GM21447 (cell line): ENCODE data around the gene TRMO.

Experiments
- ATAC-seq: cut with Tn5 transposase; IDR thresholded peaks from one replicate; pipeline ENCODE4 v1.9.1; 2021; ENCODE audit not compliant: unreplicated experiment

TRMO gene

DNA sequence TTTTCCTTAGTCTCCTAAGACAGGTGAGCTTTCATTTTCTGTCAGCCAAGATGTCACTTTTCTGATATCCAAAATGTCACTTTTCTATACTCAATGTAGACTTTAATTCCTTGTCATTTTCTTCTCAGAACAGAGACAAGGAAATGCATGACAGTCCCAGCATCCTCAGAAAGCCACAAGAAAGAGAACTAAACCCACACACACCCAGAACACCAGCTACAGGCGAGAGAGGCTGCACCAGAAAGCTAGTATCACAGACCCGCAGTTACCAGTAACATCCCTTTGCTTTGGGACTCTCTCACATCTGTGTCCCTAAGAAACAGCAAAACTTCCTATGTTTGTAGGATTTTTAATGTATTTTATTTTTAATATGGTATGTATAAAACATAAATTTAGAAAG lies 17.1 kb downstream of the TRMO start:
- no peak for ATAC-seq

DNA sequence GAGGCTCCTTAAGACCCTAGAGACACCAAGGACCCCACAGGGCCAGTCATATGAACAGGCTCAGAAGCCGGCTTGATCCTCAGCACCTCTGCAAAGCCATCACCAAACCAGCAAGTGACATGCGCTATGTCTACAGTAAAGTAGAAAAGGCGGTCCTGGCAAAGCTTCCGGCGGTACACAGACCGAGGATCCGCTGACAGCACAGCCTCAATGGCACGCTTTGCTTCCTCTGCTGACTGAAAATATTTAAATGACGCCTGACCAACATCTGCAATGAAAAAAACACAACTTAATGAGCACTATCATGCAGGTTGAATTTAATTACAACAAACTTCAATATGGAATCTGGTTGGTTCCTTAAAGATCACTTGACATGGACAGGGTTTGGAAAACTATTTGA lies 17.6 kb downstream of the TRMO start:
- no peak for ATAC-seq

DNA sequence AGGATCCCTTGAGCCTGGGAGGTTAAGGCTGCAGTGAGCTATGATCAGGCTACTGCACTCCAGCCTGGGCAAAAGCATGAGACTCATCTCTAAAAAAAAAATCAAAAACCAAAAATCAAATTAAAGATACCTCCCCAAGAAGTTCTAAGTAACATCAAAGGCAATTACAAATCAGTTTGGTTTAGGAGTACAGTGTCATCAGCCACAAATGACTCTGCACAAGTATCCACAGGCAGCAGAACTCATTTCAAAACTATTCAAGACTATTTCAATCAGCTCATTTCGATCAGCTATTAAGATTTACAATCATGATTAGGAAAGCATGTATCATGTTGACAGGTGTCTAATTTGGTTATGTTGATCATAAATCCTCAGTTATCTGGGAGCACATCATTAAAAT lies 19.1 kb downstream of the TRMO start:
- no peak for ATAC-seq

DNA sequence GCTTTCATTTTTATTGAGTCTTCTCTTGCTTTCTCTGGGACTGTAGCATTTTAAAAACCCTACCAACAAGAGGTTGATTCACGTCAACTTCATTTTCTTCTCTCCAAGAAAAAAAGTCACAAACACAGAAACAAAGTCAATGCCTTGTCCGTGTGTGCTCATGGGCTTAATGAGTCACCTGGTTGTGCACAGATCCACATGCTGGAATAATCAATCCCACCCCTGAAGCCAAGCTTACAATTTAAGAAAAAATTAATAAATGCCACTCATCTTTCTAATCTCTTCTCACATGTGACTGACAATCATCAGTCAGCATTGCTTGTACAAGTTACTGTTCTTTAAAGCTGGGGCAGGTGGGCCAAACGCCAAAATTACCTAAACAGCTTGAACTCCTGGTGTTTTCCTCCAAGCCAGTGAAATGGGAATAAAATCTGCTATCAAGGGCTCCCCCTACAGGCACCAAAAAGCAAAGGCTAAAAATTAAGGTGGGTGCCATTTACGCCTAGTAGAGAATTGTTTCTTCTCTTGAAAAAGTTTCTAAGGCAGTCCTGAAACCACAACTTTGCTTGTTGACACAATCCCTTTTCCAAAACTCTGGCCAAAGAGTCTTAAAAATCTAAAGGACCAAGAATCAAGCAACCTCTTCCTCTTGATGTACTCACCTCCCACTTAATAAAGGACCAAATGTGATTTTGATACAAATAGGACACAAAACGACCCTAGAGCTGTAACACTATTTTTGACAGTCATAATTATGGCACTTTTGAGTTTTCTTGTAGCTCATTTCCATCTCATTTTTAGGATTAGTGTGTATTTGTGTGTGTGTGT lies 21.3 kb downstream of the TRMO start:
- ATAC-seq, result no peak

DNA sequence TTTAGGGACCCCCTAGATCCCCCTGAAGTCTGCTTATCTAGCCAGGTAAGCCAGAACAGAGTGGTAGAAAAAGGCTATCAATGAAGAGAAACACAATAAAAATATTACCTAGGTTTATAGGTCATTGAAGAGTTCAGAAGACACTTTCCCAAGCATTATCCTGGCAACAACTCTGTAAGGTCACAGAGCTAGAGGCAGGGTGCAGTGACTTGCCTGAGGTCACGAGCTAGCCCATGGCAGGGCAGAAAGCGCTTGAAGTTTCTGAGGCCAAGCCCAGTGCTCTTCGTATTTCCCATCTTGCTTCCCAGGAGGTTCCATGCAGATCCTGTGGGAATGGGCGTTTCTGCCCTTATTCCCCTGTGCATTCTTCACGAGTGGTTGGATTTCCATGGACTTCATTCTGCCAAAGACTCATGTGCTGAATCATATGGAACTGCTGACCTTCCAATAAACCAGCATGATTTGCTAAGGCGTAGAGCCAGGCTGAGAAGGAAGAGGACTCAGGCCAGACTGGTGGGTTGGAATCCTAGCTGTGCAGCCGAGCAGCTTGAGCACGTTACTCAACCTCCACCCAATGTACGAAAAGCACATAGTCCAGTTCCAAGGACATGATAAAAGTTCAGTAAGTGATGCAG lies 22.1 kb downstream of the TRMO start:
- ATAC-seq, result no peak

DNA sequence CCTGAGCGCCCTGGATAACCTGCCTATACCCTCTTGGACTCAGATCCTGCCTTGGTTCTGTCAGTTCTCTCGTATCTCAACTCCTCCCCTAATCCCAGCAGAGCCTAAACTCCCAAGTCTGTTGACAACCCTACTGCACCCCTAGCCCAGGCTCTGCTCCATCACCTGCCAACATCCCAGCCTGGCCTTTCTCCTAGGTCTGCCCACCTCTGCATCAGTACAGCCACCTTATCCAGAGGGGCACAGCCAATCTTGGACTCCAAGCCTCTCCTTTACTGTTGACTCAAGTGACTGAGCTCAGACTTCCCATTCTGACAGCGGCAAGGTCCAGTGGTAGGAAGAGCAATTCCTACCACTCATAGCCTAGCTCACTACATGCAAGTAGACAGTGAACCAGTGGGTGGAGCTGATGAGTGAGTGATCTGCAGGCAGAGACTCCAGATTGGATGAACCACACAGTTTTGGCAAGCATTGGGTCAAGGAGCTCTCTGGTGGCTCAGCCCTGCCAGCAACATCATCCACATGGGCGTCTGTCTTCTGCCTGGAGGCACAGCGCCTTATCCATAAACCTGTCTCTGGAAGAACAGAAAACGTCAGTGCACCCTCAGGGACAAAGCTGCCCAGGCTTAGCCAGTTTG lies 26.5 kb downstream of the TRMO start:
- no peak for ATAC-seq

DNA sequence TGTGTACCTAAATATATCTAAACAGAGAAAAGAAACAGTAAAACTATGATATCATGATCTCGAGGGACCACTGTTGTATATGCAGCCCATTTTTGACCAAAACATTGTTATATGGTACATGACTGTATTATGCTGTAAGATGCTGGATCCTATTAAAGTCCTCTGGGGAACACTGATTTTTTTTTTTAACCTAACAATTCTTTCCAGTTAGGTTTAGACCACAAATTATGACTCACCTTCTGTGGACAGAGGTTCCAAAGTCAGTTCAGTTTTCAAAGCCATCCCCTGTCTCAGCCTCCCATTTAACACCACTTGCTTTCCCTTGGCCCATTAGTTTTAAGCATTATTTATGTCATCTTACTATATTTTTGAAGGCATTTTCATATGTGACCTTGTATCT lies 27.1 kb downstream of the TRMO start:
- ATAC-seq, result no peak

DNA sequence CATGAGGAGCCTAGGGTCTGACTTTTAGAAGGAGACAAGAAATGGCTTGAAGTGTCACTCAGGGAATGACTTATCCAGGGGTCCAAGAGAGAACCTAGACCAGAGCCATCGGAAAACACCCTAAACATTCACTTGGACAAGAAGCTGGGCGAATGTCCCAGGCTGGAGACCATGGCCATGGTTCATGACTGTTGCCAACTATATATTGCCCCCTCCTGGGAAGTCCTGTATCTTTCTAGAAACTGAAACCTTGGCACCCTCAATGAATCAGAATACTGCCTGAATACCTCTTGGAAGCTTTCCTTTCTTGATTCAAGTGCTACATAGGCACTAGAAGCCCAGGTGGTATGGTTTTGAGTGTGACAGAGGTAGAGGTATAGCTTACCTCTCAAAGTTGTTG lies 29.9 kb downstream of the TRMO start:
- ATAC-seq, result no peak

DNA sequence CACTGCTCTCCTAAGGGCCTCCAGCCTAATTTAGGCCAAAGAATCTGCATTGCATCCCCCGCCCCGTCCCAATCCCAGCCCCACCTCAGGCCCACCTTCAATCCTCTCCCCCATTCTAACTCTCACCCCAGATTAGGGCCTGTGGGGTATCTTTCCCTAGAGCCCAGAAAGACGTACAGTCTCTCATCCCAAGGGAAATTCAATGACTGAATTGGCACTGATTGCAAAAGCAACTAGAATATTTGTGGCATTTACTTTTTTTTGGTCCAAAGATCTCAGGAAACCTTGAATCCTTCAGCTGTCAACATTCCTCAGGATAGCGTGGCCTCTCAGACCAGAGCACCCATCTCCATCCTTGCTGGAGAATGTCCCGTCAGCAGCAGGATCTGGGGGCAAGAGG lies 30.6 kb downstream of the TRMO start:
- no peak for ATAC-seq

DNA sequence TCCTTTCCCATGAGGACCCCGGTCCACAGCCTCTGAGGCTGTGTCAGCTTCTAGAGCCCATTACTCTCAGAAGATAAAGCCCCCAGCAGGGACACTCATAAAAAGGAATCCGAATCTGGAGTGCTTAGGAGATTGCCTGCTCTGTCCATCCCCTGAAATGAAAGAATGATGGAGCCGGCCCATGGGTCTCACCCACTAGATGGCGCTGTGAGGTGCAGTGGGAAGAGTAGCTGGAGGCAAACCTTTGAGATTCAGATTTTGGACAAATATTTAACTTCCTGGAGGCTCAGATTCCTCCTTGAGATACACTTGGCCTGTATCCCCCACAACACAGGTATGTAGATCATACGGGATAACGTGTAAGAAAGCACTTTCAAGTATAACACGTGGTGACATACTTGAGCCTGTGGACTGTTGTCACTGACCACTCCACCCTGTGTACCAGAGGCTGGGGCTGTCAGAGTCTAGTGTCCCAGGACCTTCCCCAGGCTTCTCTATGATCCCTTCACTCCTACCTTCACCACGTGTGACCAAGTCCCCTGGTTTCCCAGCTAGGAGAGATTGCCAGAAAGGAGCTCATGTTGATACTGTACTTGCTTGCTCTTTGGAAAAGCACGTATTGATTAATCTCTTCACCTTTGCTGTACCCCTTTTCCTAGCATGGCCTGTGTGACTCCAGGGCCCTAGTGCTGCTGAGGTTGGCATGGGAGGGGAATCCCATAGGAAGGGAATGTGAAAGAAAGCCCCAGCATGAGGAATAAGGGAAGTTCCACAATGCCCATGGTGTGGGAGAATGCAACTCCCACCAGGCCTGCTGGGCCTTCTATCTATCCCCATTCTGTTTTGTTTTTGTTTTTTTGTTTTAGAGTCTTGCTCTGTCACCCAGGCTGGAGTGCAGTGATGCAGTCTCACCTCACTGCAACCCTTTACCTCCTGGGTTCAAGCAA lies 32.1 kb downstream of the TRMO start:
- ATAC-seq, result no peak

DNA sequence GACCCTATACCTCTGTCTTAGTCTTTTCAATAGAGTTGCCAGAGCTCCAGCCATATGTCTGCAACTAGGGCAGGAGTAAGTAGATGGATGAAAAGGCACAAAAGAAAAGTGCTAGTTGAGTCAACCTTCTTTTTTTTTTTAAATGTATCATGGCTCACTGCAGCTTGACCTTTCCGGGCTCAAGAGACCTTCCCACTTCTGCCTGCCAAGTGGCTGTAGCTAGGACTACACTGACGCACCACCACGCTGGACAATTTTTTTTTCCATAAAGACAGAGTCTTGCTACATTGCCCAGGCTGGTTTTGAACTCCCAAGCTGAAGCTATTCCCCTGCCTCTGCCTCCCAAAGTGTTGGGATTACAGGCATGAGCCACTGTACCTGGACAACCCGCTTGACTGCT lies 42.0 kb downstream of the TRMO start:
- no peak for ATAC-seq

DNA sequence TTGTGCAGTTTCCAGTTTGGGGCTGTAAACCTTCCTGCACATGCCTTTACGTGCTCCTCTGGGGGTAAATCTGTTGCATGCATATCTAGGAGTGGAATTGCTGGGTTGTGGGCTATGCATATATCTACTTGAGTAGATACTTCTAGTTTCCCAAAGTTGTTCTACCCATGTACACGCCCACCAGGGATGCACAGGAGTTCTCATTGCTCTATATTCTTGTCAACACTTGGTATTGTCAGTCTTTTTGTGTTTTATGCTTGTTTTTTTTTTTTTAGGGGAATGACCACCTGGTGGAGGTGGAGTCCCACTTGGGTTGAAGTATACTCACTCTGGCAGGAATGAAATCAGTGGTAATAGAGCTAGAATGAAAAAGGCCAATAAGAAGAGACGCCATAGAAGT lies 46.2 kb downstream of the TRMO start:
- no peak for ATAC-seq

DNA sequence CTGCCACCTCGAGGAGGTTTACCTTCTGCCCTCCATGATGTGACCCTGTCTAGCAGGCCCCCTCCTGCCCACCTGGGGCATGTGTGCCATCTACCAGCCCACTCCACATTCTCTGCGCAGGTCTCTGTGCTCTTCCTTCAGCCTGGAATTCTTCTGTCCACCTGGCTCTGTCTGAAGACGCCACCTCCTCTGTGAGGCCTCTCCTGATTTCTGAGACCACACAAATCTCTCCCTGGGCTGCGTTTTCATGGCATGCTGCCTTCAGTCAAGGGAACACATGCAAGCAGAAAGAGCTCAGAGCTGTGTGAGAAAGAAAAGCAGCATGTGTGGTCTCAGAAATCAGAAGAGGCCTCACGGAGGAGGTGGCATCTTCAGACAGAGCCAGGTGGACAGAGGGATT lies 47.2 kb downstream of the TRMO start:
- no peak for ATAC-seq

DNA sequence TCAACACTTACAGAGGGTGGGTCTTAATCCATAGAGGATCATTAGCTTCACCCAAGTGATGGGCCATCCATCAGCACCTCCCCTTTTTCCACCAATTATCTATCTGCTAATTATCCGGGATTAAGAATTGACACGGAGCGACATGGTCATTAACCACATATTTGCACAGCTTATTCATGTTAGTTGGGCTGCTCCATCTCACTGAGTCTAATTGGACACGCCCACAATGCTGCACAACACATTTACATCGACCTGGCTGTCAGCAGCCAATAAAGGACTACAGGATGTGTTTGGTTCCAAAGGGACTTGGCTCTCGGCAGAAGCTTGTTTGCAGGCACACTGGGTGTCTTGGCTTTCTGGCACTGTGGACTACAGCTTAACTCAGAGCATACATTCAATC lies 47.7 kb downstream of the TRMO start:
- ATAC-seq, result no peak

DNA sequence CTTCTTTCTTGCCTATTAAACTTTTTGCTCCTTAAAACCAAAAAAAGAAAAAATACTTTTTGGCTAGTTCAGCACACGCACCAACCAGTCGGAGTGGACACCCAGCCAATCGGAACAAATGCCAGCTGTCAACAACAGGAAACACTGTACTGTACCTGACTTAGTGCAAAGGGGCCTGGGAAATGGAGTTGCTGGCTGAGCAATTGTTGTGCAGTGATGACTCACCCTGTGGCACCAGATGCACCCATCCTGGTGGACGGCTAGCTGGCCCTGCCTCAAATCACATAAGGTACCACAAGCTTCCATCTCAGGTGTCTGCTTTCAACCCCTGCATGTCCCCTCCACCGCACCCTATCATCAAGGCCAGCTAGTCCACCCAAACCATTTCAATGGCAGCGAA lies 48.4 kb downstream of the TRMO start:
- ATAC-seq, result no peak

DNA sequence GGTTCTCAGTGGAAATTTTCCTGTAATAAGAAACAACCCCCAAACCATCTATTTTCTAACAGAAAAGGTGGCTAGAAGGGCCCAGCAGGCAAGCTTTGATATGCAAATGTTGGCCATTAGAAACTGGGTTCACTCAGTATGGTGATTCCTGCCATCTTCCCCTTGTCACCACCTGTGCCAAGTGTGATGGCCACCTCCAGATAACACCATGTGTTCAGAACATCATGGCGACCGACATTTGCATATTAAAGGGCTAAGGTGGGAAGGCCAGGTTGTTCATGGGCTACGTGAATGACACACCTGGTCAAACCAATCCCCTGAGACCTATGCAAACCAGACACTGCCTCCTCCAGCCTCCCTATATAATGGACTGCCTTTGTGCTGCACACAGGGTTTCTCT lies 48.9 kb downstream of the TRMO start:
- ATAC-seq, result no peak

DNA sequence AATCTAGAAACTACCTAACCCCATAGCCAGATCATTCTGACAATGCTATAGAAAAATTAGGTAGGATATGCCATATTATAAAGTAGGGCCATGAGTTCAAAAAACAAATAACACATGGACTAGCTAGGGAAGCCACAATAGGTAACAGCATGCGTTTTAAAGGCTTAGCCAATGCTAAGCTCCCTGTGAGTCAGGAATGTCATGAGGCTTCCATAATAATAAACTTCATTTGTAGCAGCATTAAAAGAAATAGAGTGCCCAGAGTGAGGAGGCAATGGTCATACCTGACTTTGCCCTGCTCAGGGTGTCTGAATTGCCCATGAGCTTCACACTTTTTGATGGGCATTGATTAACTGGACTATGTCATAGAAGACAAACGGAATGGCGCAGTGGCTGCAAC lies 53.4 kb downstream of the TRMO start:
- no peak for ATAC-seq

DNA sequence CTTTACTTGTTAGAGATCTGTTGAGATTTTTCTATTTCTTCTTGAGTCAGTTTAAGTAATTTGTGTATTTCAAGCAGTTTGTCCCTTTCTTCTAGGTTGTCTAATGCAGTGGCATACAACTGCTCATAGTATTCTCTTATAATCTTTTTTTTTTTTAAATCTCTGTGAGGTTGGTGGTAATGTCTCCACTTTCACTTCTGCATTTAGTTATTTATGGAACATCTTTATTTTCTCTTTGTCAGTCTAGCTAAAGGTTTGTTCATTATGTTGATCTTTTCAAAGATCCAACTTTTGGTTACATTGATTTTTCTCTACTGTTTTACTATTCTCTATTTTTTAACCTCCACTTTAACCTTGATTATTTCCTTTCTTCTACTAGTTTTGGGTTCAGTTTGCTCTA lies 55.5 kb downstream of the TRMO start:
- no peak for ATAC-seq

DNA sequence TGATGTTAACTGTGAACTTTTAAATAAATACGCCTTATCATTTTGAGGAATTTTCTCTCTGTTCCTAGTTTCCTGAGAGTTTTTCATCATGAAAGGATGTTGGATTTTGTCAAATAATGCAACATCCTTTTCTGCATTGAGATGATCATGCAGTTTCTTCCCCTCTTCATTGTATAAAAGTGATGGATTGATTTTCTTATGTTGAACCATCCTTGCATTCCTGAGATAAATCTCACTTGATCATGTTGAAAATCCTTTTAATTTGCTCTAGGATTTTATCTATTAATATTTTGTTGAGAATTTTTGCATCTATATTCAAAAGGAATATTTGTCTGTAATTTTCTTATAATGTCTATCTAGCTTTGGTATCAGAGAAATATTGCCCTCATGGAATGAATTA lies 56.0 kb downstream of the TRMO start:
- no peak for ATAC-seq

DNA sequence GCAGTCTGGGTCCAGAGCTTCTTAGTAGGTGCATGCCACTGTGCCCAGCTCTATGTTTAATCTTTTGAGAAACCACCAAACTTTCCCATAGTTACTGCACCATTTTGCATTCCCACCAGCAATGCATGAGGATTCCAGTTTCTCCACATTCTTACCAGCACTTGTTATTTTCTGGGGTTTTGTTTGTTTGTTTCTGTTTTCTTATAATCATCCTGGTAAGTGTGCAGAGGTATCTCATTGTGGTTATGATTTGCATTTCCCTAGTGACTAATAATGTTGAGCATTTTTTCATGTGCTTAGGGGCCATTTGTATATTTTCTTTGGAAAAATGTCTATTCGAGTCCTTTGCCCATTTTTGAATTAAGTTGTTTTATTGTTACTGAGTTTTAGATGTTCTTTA lies 57.9 kb downstream of the TRMO start:
- no peak for ATAC-seq

DNA sequence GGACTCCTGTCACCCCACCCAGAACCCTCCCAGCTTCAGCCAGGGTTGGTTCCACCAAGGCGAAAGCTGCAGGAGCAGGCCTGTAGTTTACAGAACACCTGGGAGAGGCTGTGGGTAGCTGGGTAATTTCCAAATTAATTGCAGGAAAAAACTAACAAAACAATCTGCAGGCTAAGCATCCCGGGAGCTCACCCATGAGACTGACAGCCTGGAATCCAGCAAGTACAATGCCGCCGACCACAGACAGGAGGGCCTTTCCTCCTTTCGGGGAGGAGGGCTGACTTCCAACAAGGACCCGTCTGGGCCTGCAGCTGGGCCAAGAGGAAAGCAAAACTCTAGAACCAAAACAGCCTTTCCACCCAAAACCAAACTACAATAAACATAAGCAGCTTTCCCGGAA lies 59.0 kb downstream of the TRMO start:
- ATAC-seq, result no peak
